Measurements from ENCODE around the gene FGFBP3.

DNA sequence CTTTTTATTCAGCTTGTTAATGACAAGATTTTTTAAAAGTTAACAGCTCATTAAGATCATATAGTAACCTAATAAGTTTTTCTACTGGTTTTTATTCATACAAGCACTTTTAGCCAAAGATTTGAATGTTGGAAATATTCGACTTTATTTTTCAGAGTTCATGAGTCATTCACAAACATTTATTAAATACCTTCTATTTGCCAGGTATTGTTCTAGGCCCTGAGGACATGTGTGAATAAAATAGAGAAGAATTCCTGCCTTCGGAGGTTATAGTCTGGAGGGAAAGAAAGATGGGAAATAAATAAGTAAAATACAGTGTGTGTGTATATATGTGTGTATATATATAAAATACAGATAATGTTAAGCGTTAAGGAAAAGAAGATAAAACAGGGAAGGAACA, 45.8 kb upstream of the FGFBP3 start:
- no peak for TF ChIP-seq CTCF (IDR thresholded peaks at IDR 0.05)
- no peak for TF ChIP-seq EZH2 (IDR thresholded peaks at IDR 0.05; ENCODE audit: borderline replicate concordance, insufficient read depth, low read depth, low read length, poor library complexity, severe bottlenecking)
